ENCODE data around the gene ZNF264. TPM values are rescaled to one million over a fixed set of nuclear protein-coding genes. Genes with fewer than 3 reads are reported as not detected.
"Not testable (repeated sequence)": the region's sequence is repeated elsewhere in the genome, so short reads cannot be mapped to it uniquely, and the experiment has no call there.

The ZNF264 gene
- total and polyA plus RNA-seq, 4 donors: 11.7 to 53.1 (median 22.4) TPM

GRCh38 chr19:57241176-57241575 is 49.9 kb downstream of the ZNF264 start:
- Histone ChIP-seq H3K27ac (ENCODE audit: low read depth, low read length) (peak overlapping the region; percentile 86), H3K27me3 (ENCODE audit: control insufficient read depth, insufficient read depth, low read length) (no peaks in the 10 kb centered on the region), H3K9me3 (ENCODE audit: control insufficient read depth, insufficient read depth, low read length) (no peaks in the 10 kb centered on the region), H3K4me1 (ENCODE audit: control insufficient read depth, insufficient read depth, low read length) (peaks cover 17% of the 10 kb centered on the region), H3K36me3 (ENCODE audit: control insufficient read depth, insufficient read depth, low read length) (peaks cover 17% of the 10 kb centered on the region), H3K4me3 (ENCODE audit: low read depth, low read length) (peak overlapping the region; percentile 85)
- no peak for DNase-seq (ENCODE audit: low read depth in 4 of 6, low spot score in 6 of 6)
- WGBS (ENCODE audit: insufficient coverage): 30% methylated on average over 6 of the region's 7 CpGs

GRCh38 chr19:57242821-57243220 is 51.5 kb downstream of the ZNF264 start:
- peaks cover 17% of the 10 kb centered on the region for H3K4me1 ChIP-seq (ENCODE audit: control insufficient read depth, insufficient read depth, low read length)
- H3K36me3 ChIP-seq (ENCODE audit: control insufficient read depth, insufficient read depth, low read length): peaks cover 29% of the 10 kb centered on the region
- H3K27ac ChIP-seq (ENCODE audit: low read depth, low read length): no peak overlapping the region
- H3K4me3 ChIP-seq (ENCODE audit: low read depth, low read length): no peak overlapping the region
- no peak for DNase-seq (ENCODE audit: low read depth in 4 of 6, low spot score in 6 of 6)
- 100% methylated on average over 3 of the region's 5 CpGs for WGBS (ENCODE audit: insufficient coverage)
- H3K9me3 ChIP-seq (ENCODE audit: control insufficient read depth, insufficient read depth, low read length): no peaks in the 10 kb centered on the region
- no peaks in the 10 kb centered on the region for H3K27me3 ChIP-seq (ENCODE audit: control insufficient read depth, insufficient read depth, low read length)

- H3K36me3 ChIP-seq (ENCODE audit: control insufficient read depth, insufficient read depth, low read length): peaks cover 39% of the 10 kb centered on the region
- no peak overlapping the region for H3K4me3 ChIP-seq (ENCODE audit: low read depth, low read length)
- H3K4me1 ChIP-seq (ENCODE audit: control insufficient read depth, insufficient read depth, low read length): peaks cover 17% of the 10 kb centered on the region
- H3K9me3 ChIP-seq (ENCODE audit: control insufficient read depth, insufficient read depth, low read length): no peaks in the 10 kb centered on the region
- 100% methylated on average over 2 of the region's 5 CpGs for WGBS (ENCODE audit: insufficient coverage)
- DNase-seq (ENCODE audit: low read depth in 4 of 6, low spot score in 6 of 6): no peak
- H3K27ac ChIP-seq (ENCODE audit: low read depth, low read length): no peak overlapping the region
- no peaks in the 10 kb centered on the region for H3K27me3 ChIP-seq (ENCODE audit: control insufficient read depth, insufficient read depth, low read length)
Observed at GRCh38 chr19:57244513-57244912, 53.2 kb downstream of the ZNF264 start.

- no peak for DNase-seq (ENCODE audit: low read depth in 4 of 6, low spot score in 6 of 6)
- Histone ChIP-seq H3K27me3 (ENCODE audit: control insufficient read depth, insufficient read depth, low read length) (no peaks in the 10 kb centered on the region), H3K4me1 (ENCODE audit: control insufficient read depth, insufficient read depth, low read length) (peaks cover 12% of the 10 kb centered on the region), H3K9me3 (ENCODE audit: control insufficient read depth, insufficient read depth, low read length) (no peaks in the 10 kb centered on the region), H3K27ac (ENCODE audit: low read depth, low read length) (no peak overlapping the region), H3K4me3 (ENCODE audit: low read depth, low read length) (no peak overlapping the region), H3K36me3 (ENCODE audit: control insufficient read depth, insufficient read depth, low read length) (peaks cover 41% of the 10 kb centered on the region)
- WGBS (ENCODE audit: insufficient coverage): 92% methylated on average over 4 of the region's 5 CpGs
Observed at GRCh38 chr19:57245066-57245465, 53.8 kb downstream of the ZNF264 start.

- DNase-seq (ENCODE audit: low read depth in 4 of 6, low spot score in 6 of 6): no peak
- 89% methylated on average over 4 of the region's 6 CpGs for WGBS (ENCODE audit: insufficient coverage)
- H3K4me1 ChIP-seq (ENCODE audit: control insufficient read depth, insufficient read depth, low read length): peaks cover 11% of the 10 kb centered on the region
- H3K27me3 ChIP-seq (ENCODE audit: control insufficient read depth, insufficient read depth, low read length): no peaks in the 10 kb centered on the region
- H3K9me3 ChIP-seq (ENCODE audit: control insufficient read depth, insufficient read depth, low read length): no peaks in the 10 kb centered on the region
- no peak overlapping the region for H3K27ac ChIP-seq (ENCODE audit: low read depth, low read length)
- no peak overlapping the region for H3K4me3 ChIP-seq (ENCODE audit: low read depth, low read length)
- H3K36me3 ChIP-seq (ENCODE audit: control insufficient read depth, insufficient read depth, low read length): peaks cover 46% of the 10 kb centered on the region
Observed at GRCh38 chr19:57245959-57246358, 54.7 kb downstream of the ZNF264 start.

- H3K4me3 ChIP-seq (ENCODE audit: low read depth, low read length): no peak overlapping the region
- peaks cover 51% of the 10 kb centered on the region for H3K36me3 ChIP-seq (ENCODE audit: control insufficient read depth, insufficient read depth, low read length)
- H3K27me3 ChIP-seq (ENCODE audit: control insufficient read depth, insufficient read depth, low read length): no peaks in the 10 kb centered on the region
- H3K27ac ChIP-seq (ENCODE audit: low read depth, low read length): no peak overlapping the region
- DNase-seq (ENCODE audit: low read depth in 4 of 6, low spot score in 6 of 6): no peak
- H3K9me3 ChIP-seq (ENCODE audit: control insufficient read depth, insufficient read depth, low read length): no peaks in the 10 kb centered on the region
- 97% methylated on average over 4 of the region's 6 CpGs for WGBS (ENCODE audit: insufficient coverage)
- H3K4me1 ChIP-seq (ENCODE audit: control insufficient read depth, insufficient read depth, low read length): no peaks in the 10 kb centered on the region
Observed at GRCh38 chr19:57248646-57249045, 57.3 kb downstream of the ZNF264 start.

- no peak overlapping the region for H3K27ac ChIP-seq (ENCODE audit: low read depth, low read length)
- no peaks in the 10 kb centered on the region for H3K4me1 ChIP-seq (ENCODE audit: control insufficient read depth, insufficient read depth, low read length)
- WGBS (ENCODE audit: insufficient coverage): no CpG with 5 or more reads among the region's 1 CpG
- H3K27me3 ChIP-seq (ENCODE audit: control insufficient read depth, insufficient read depth, low read length): no peaks in the 10 kb centered on the region
- no peaks in the 10 kb centered on the region for H3K9me3 ChIP-seq (ENCODE audit: control insufficient read depth, insufficient read depth, low read length)
- H3K36me3 ChIP-seq (ENCODE audit: control insufficient read depth, insufficient read depth, low read length): peaks cover 50% of the 10 kb centered on the region
- no peak overlapping the region for H3K4me3 ChIP-seq (ENCODE audit: low read depth, low read length)
- DNase-seq (ENCODE audit: low read depth in 4 of 6, low spot score in 6 of 6): no peak
Observed at GRCh38 chr19:57249329-57249728, 58.0 kb downstream of the ZNF264 start.

- H3K4me3 ChIP-seq (ENCODE audit: low read depth, low read length); H3K4me1 ChIP-seq (ENCODE audit: control insufficient read depth, insufficient read depth, low read length); H3K27ac ChIP-seq (ENCODE audit: low read depth, low read length); DNase-seq (ENCODE audit: low read depth in 4 of 6, low spot score in 6 of 6); H3K27me3 ChIP-seq (ENCODE audit: control insufficient read depth, insufficient read depth, low read length); H3K9me3 ChIP-seq (ENCODE audit: control insufficient read depth, insufficient read depth, low read length): not testable (repeated sequence)
- WGBS (ENCODE audit: insufficient coverage): no CpG with 5 or more reads among the region's 11 CpGs
- H3K36me3 ChIP-seq (ENCODE audit: control insufficient read depth, insufficient read depth, low read length): peaks cover 22% of the 10 kb centered on the region
Observed at GRCh38 chr19:57253767-57254166, 62.5 kb downstream of the ZNF264 start.

GRCh38 chr19:57262044-57262443 is 70.7 kb downstream of the ZNF264 start:
- DNase-seq (ENCODE audit: low read depth in 4 of 6, low spot score in 6 of 6): no peak
- H3K36me3 ChIP-seq (ENCODE audit: control insufficient read depth, insufficient read depth, low read length): no peaks in the 10 kb centered on the region
- no peaks in the 10 kb centered on the region for H3K4me1 ChIP-seq (ENCODE audit: control insufficient read depth, insufficient read depth, low read length)
- H3K4me3 ChIP-seq (ENCODE audit: low read depth, low read length): no peak overlapping the region
- H3K27me3 ChIP-seq (ENCODE audit: control insufficient read depth, insufficient read depth, low read length): no peaks in the 10 kb centered on the region
- H3K9me3 ChIP-seq (ENCODE audit: control insufficient read depth, insufficient read depth, low read length): no peaks in the 10 kb centered on the region
- 72% methylated on average over 2 of the region's 3 CpGs for WGBS (ENCODE audit: insufficient coverage)
- no peak overlapping the region for H3K27ac ChIP-seq (ENCODE audit: low read depth, low read length)

- H3K4me1 ChIP-seq (ENCODE audit: control insufficient read depth, insufficient read depth, low read length): no peaks in the 10 kb centered on the region
- no peak for DNase-seq (ENCODE audit: low read depth in 4 of 6, low spot score in 6 of 6)
- no peaks in the 10 kb centered on the region for H3K9me3 ChIP-seq (ENCODE audit: control insufficient read depth, insufficient read depth, low read length)
- 100% methylated on average over 1 of the region's 1 CpG for WGBS (ENCODE audit: insufficient coverage)
- no peak overlapping the region for H3K27ac ChIP-seq (ENCODE audit: low read depth, low read length)
- no peaks in the 10 kb centered on the region for H3K27me3 ChIP-seq (ENCODE audit: control insufficient read depth, insufficient read depth, low read length)
- no peaks in the 10 kb centered on the region for H3K36me3 ChIP-seq (ENCODE audit: control insufficient read depth, insufficient read depth, low read length)
- no peak overlapping the region for H3K4me3 ChIP-seq (ENCODE audit: low read depth, low read length)
Observed at GRCh38 chr19:57263244-57263741, 72.0 kb downstream of the ZNF264 start.
